Choroid plexus epithelial cell (primary cell): ENCODE results near the gene GPR78.

Source experiments
- DNase-seq: peaks from one replicate; pipeline ENCODE4 v3.0.0-alpha.2; 2010; ENCODE audit warnings: low read depth
- H3K4me3 ChIP-seq: 2 replicates; pipeline ENCODE4 v1.5.1; 2011; ENCODE audit warnings: low read depth, mild to moderate bottlenecking, control low read depth, low read length, moderate library complexity
- CTCF ChIP-seq: conservative IDR thresholded peaks from 2 replicates; pipeline ENCODE4 v1.5.1; 2011; ENCODE audit warnings: low read depth, mild to moderate bottlenecking, control low read depth, inconsistent platforms, low read length, moderate library complexity

Gene GPR78

GRCh38 chr4:8546766-8547107 is 33.5 kb upstream of the GPR78 start:
- TF ChIP-seq CTCF, result no peak
- no peak for DNase-seq
- no peak overlapping the region for H3K4me3 ChIP-seq

- DNase-seq, result peak; percentile 60
- peak; percentile 59 for TF ChIP-seq CTCF
- no peak overlapping the region for H3K4me3 ChIP-seq
These were observed 32.9 kb upstream of the GPR78 start for GRCh38 chr4:8547108-8547911.

- no peak for TF ChIP-seq CTCF
- no peak for DNase-seq
- no peak overlapping the region for H3K4me3 ChIP-seq
These were observed 32.1 kb upstream of the GPR78 start for GRCh38 chr4:8547912-8548730.

- no peak overlapping the region for H3K4me3 ChIP-seq
- TF ChIP-seq CTCF, result no peak
- no peak for DNase-seq
These were observed 31.4 kb upstream of the GPR78 start for GRCh38 chr4:8548731-8549351.

GRCh38 chr4:8549352-8549931 is 30.8 kb upstream of the GPR78 start:
- TF ChIP-seq CTCF, result no peak
- no peak overlapping the region for H3K4me3 ChIP-seq

GRCh38 chr4:8550691-8551090 is 29.5 kb upstream of the GPR78 start:
- no peak for TF ChIP-seq CTCF
- no peak overlapping the region for H3K4me3 ChIP-seq
- no peak for DNase-seq

More at GRCh38 chr4:8549352-8549931, 30.8 kb upstream of the GPR78 start:
- no peak for DNase-seq
